HEK293 (cell line): Measurements from ENCODE around the gene GSTT4.

Experiments
- BCL11B ChIP-seq: fragments of 450-650 bp; formaldehyde crosslinking; IDR thresholded peaks from 2 replicates; pipeline ENCODE4 v1.5.1; 2016; ENCODE audit warnings: low read depth, missing biosample characterization, missing genetic modification characterization
- HOXC10 ChIP-seq: sonication (generic); formaldehyde crosslinking; IDR thresholded peaks from 2 replicates; pipeline ENCODE4 v1.8.1; 2023; ENCODE audit warnings: mild to moderate bottlenecking, missing genetic modification reagents
- KLF16 ChIP-seq: fragments of 450-650 bp; formaldehyde crosslinking; IDR thresholded peaks from 2 replicates; pipeline ENCODE4 v1.5.1; 2017; ENCODE audit warnings: missing biosample characterization, missing genetic modification characterization
- YY1 ChIP-seq: fragments of 450-650 bp; formaldehyde crosslinking; IDR thresholded peaks from 2 replicates; pipeline ENCODE4 v1.5.1; 2018; ENCODE audit warnings: missing biosample characterization, missing genetic modification characterization
- ZNF169 ChIP-seq: fragments of 450-650 bp; formaldehyde crosslinking; IDR thresholded peaks from 2 replicates; pipeline ENCODE4 v1.5.1; 2016; ENCODE audit warnings: missing biosample characterization, missing genetic modification characterization
- ZNF175 ChIP-seq: fragments of 450-650 bp; formaldehyde crosslinking; IDR thresholded peaks from 2 replicates; pipeline ENCODE4 v1.5.1; 2016; ENCODE audit warnings: missing biosample characterization, missing genetic modification characterization
- ZNF184 ChIP-seq: fragments of 450-650 bp; IDR thresholded peaks from 2 replicates; pipeline ENCODE4 v1.5.1; 2018; ENCODE audit warnings: missing biosample characterization, mild to moderate bottlenecking, missing genetic modification characterization
- ZNF423 ChIP-seq: fragments of 450-650 bp; formaldehyde crosslinking; IDR thresholded peaks from 2 replicates; pipeline ENCODE4 v1.5.1; 2016; ENCODE audit warnings: missing biosample characterization, missing genetic modification characterization
- ZNF426 ChIP-seq: fragments of 450-650 bp; formaldehyde crosslinking; IDR thresholded peaks from 2 replicates; pipeline ENCODE4 v1.5.1; 2017; ENCODE audit warnings: missing biosample characterization, missing genetic modification characterization, mild to moderate bottlenecking, inconsistent platforms, moderate library complexity
- ZNF768 ChIP-seq: fragments of 450-650 bp; formaldehyde crosslinking; IDR thresholded peaks from 2 replicates; pipeline ENCODE4 v1.5.1; 2018; ENCODE audit warnings: missing biosample characterization, mild to moderate bottlenecking, missing genetic modification characterization
- ZNF777 ChIP-seq: fragments of 450-650 bp; formaldehyde crosslinking; IDR thresholded peaks from 2 replicates; pipeline ENCODE4 v1.5.1; 2017; ENCODE audit warnings: missing biosample characterization, missing genetic modification characterization, borderline replicate concordance
- ZSCAN23 ChIP-seq: fragments of 450-650 bp; formaldehyde crosslinking; IDR thresholded peaks from 2 replicates; pipeline ENCODE4 v1.5.1; 2016; ENCODE audit warnings: missing biosample characterization, missing genetic modification characterization
- TF ChIP-seq, protein P1 (sequence below): fragments of 450-650 bp; formaldehyde crosslinking; IDR thresholded peaks from 2 replicates; pipeline ENCODE4 v1.5.1; 2016; ENCODE audit warnings: missing biosample characterization, missing genetic modification characterization, low read depth
- TF ChIP-seq, protein P2 (sequence below): fragments of 450-650 bp; formaldehyde crosslinking; IDR thresholded peaks from 2 replicates; pipeline ENCODE4 v1.5.1; 2017; ENCODE audit warnings: missing biosample characterization, missing genetic modification characterization
- TF ChIP-seq, protein P3 (sequence below): fragments of 450-650 bp; formaldehyde crosslinking; IDR thresholded peaks from 2 replicates; pipeline ENCODE4 v1.5.1; 2016; ENCODE audit warnings: missing biosample characterization, missing genetic modification characterization, borderline replicate concordance
- TF ChIP-seq, protein P4 (sequence below): fragments of 450-650 bp; formaldehyde crosslinking; IDR thresholded peaks from 2 replicates; pipeline ENCODE4 v1.5.1; 2016; ENCODE audit warnings: missing biosample characterization, missing genetic modification characterization
- TF ChIP-seq, protein P5 (sequence below): fragments of 450-650 bp; formaldehyde crosslinking; IDR thresholded peaks from 2 replicates; pipeline ENCODE4 v1.5.1; 2016; ENCODE audit warnings: missing biosample characterization, missing genetic modification characterization
- TF ChIP-seq, protein P6 (sequence below): fragments of 450-650 bp; formaldehyde crosslinking; IDR thresholded peaks from 2 replicates; pipeline ENCODE4 v1.5.1; 2016; ENCODE audit warnings: missing biosample characterization, missing genetic modification characterization, borderline replicate concordance

The GSTT4 gene

DNA sequence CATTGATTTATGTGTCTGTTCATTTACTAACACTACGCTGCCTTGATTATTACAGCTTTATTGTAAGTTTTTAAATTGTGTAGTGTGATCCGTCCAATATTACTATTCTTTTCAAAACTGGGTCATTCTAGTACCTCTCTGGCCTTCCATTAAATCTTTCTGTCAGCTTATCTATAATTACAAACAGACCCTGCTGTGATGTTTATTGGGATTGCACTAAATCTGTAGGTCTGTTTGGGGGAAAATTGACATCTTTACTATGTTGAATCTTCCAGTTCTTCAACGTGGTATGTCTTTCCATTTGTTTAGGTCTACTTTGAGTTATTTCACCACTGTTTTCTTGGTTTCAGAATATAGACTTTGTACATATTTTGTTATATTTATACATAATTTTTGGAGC, 21.5 kb upstream of the GSTT4 start (continued):
- TF ChIP-seq, protein P1, sequence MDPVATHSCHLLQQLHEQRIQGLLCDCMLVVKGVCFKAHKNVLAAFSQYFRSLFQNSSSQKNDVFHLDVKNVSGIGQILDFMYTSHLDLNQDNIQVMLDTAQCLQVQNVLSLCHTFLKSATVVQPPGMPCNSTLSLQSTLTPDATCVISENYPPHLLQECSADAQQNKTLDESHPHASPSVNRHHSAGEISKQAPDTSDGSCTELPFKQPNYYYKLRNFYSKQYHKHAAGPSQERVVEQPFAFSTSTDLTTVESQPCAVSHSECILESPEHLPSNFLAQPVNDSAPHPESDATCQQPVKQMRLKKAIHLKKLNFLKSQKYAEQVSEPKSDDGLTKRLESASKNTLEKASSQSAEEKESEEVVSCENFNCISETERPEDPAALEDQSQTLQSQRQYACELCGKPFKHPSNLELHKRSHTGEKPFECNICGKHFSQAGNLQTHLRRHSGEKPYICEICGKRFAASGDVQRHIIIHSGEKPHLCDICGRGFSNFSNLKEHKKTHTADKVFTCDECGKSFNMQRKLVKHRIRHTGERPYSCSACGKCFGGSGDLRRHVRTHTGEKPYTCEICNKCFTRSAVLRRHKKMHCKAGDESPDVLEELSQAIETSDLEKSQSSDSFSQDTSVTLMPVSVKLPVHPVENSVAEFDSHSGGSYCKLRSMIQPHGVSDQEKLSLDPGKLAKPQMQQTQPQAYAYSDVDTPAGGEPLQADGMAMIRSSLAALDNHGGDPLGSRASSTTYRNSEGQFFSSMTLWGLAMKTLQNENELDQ (tag by site-specific recombination), result no peak
- TF ChIP-seq ZNF169 (tag by site-specific recombination), result no peak
- TF ChIP-seq HOXC10 (CRISPR knock-in tag), result no peak
- TF ChIP-seq BCL11B, result peak; percentile 93
- TF ChIP-seq, protein P2, sequence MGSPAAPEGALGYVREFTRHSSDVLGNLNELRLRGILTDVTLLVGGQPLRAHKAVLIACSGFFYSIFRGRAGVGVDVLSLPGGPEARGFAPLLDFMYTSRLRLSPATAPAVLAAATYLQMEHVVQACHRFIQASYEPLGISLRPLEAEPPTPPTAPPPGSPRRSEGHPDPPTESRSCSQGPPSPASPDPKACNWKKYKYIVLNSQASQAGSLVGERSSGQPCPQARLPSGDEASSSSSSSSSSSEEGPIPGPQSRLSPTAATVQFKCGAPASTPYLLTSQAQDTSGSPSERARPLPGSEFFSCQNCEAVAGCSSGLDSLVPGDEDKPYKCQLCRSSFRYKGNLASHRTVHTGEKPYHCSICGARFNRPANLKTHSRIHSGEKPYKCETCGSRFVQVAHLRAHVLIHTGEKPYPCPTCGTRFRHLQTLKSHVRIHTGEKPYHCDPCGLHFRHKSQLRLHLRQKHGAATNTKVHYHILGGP (tag by site-specific recombination), result peak; percentile 87
- TF ChIP-seq ZSCAN23 (tag by site-specific recombination), result no peak
- TF ChIP-seq ZNF184, result no peak
- peak; percentile 45; the same call in 1 of the 2 replicates for TF ChIP-seq YY1 (tag by site-specific recombination)
- no peak for TF ChIP-seq ZNF175 (tag by site-specific recombination)
- peak; percentile 31; the same call in 1 of the 2 replicates for TF ChIP-seq KLF16 (tag by site-specific recombination)
- 0 out of 2 replicates have a peak, but pooled peaks have one; percentile 8 for TF ChIP-seq ZNF426 (tag by site-specific recombination)
- TF ChIP-seq, protein P3, sequence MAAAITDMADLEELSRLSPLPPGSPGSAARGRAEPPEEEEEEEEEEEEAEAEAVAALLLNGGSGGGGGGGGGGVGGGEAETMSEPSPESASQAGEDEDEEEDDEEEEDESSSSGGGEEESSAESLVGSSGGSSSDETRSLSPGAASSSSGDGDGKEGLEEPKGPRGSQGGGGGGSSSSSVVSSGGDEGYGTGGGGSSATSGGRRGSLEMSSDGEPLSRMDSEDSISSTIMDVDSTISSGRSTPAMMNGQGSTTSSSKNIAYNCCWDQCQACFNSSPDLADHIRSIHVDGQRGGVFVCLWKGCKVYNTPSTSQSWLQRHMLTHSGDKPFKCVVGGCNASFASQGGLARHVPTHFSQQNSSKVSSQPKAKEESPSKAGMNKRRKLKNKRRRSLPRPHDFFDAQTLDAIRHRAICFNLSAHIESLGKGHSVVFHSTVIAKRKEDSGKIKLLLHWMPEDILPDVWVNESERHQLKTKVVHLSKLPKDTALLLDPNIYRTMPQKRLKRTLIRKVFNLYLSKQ, result no peak
- TF ChIP-seq, protein P4, sequence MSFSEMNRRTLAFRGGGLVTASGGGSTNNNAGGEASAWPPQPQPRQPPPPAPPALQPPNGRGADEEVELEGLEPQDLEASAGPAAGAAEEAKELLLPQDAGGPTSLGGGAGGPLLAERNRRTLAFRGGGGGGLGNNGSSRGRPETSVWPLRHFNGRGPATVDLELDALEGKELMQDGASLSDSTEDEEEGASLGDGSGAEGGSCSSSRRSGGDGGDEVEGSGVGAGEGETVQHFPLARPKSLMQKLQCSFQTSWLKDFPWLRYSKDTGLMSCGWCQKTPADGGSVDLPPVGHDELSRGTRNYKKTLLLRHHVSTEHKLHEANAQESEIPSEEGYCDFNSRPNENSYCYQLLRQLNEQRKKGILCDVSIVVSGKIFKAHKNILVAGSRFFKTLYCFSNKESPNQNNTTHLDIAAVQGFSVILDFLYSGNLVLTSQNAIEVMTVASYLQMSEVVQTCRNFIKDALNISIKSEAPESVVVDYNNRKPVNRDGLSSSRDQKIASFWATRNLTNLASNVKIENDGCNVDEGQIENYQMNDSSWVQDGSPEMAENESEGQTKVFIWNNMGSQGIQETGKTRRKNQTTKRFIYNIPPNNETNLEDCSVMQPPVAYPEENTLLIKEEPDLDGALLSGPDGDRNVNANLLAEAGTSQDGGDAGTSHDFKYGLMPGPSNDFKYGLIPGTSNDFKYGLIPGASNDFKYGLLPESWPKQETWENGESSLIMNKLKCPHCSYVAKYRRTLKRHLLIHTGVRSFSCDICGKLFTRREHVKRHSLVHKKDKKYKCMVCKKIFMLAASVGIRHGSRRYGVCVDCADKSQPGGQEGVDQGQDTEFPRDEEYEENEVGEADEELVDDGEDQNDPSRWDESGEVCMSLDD, result no peak
- no peak for TF ChIP-seq ZNF423 (tag by site-specific recombination)
- TF ChIP-seq, protein P5, sequence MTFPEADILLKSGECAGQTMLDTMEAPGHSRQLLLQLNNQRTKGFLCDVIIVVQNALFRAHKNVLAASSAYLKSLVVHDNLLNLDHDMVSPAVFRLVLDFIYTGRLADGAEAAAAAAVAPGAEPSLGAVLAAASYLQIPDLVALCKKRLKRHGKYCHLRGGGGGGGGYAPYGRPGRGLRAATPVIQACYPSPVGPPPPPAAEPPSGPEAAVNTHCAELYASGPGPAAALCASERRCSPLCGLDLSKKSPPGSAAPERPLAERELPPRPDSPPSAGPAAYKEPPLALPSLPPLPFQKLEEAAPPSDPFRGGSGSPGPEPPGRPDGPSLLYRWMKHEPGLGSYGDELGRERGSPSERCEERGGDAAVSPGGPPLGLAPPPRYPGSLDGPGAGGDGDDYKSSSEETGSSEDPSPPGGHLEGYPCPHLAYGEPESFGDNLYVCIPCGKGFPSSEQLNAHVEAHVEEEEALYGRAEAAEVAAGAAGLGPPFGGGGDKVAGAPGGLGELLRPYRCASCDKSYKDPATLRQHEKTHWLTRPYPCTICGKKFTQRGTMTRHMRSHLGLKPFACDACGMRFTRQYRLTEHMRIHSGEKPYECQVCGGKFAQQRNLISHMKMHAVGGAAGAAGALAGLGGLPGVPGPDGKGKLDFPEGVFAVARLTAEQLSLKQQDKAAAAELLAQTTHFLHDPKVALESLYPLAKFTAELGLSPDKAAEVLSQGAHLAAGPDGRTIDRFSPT, result peak; percentile 77
- no peak for TF ChIP-seq ZNF768 (tag by site-specific recombination)
- TF ChIP-seq ZNF777, result no peak
- TF ChIP-seq, protein P6, sequence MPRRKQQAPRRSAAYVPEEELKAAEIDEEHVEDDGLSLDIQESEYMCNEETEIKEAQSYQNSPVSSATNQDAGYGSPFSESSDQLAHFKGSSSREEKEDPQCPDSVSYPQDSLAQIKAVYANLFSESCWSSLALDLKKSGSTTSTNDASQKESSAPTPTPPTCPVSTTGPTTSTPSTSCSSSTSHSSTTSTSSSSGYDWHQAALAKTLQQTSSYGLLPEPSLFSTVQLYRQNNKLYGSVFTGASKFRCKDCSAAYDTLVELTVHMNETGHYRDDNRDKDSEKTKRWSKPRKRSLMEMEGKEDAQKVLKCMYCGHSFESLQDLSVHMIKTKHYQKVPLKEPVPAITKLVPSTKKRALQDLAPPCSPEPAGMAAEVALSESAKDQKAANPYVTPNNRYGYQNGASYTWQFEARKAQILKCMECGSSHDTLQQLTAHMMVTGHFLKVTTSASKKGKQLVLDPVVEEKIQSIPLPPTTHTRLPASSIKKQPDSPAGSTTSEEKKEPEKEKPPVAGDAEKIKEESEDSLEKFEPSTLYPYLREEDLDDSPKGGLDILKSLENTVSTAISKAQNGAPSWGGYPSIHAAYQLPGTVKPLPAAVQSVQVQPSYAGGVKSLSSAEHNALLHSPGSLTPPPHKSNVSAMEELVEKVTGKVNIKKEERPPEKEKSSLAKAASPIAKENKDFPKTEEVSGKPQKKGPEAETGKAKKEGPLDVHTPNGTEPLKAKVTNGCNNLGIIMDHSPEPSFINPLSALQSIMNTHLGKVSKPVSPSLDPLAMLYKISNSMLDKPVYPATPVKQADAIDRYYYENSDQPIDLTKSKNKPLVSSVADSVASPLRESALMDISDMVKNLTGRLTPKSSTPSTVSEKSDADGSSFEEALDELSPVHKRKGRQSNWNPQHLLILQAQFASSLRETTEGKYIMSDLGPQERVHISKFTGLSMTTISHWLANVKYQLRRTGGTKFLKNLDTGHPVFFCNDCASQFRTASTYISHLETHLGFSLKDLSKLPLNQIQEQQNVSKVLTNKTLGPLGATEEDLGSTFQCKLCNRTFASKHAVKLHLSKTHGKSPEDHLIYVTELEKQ (tag by site-specific recombination), result peak; percentile 64; the same call in 1 of the 2 replicates
